Dedifferentiated amniotic fluid mesenchymal stem cell (primary cell): Measurements from ENCODE around the gene PSAT1.
"Not testable (repeated sequence)": the region's sequence is repeated elsewhere in the genome, so short reads cannot be mapped to it uniquely, and the experiment has no call there.

ENCODE experiments used
- DNase-seq: peaks from one replicate; pipeline ENCODE4 v3.0.0-alpha.2; 2016; ENCODE audit errors: extremely low spot score

The PSAT1 gene

GRCh38 chr9:78296893-78297671 is at the start of gene PSAT1:
TSS of gene PSAT1 (plus strand) at chr9:78297125. CDS start at chr9:78297211, 86 bp downstream.
- peak; percentile 98 for DNase-seq

DNA sequence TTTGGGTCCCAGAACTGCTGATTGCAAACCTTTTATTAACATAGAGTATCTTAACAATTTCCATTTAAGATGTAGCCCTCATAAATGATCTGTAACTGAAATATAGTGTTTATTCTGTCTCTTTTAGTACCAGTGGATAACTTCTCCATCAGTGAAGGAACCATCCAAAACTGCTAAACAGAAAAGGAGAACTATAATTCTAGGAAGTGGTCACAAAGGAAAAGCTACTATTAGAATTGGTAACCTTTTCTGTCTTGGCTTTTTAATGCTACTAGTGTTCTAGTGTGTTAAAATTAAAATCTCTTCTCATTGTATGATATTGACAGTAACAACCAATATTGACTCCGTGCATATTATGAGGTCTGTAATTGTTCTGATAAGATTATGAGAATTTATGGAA is 48.3 kb upstream of the PSAT1 start:
- no peak for DNase-seq

GRCh38 chr9:78249542-78249941 is 47.4 kb upstream of the PSAT1 start:
- no peak for DNase-seq

GRCh38 chr9:78252616-78253015 is 44.3 kb upstream of the PSAT1 start:
- DNase-seq: no peak

GRCh38 chr9:78253285-78253684 is 43.6 kb upstream of the PSAT1 start:
- DNase-seq: no peak

DNA sequence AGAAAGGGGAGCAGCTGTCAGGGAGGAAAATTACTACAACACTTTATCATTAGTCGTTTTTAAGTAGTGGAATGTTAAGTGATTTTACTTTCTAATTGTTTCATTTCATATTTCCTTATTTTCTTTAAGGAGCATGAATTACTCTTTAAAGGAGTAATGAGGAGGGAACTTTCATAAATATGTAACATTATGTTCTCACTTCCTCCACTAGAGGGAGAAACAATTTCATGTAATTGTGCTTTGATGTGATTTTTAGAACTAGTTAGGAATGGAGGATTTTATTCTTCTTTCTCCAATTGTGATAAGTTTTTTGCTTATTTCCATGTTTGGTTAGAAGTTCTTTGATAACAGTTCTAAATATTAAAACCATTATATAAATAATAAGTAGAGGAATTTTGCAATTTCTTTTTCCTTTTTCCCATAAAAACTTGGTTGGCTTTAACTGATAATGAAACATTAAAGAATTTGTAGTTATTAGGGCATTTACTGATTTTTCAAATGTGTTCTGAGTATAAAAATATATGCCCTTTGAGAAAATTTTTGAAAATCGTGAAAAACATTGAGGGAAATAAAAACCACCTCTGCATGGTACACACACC is 35.4 kb upstream of the PSAT1 start:
- DNase-seq: peak; percentile 58

DNA sequence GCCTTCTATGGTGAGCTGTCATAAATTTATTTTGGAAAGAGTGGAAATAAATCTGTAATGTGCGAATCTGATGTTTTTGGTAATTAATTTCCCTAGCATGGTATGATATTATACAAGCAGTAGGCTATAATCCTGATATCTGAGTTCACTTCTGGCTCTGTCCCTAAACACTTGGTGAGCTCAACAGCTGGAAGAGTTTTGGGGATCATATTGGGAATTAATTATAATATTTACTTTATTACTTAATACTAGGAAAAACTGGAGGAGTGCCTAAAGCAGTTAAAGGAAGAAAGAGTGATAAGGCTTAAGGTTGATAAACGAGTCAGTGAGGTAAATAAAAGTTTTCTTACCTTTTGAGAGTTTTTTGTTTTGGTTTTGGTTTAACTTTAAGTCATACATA is 34.3 kb upstream of the PSAT1 start:
- no peak for DNase-seq

DNA sequence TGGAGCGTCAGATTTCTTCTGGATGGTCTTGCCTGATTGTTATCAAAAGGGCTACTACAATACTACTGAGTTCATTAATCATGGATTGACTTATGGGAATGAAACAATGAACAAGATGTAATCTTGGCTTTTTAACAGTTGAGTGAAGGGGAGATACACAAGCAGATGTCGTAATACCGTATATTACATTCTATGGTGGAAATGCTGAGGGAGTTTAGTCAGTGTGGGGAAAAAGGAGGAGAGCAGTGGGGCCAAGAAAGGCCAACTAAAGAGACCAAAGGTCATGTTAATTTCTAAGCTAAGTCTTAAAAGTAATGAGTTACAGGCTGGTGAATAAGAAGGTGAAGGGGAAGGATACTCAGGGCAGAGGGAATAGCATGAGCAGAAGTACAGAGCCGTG is 29.0 kb upstream of the PSAT1 start:
- no peak for DNase-seq

- DNase-seq: no peak
These were observed 27.1 kb upstream of the PSAT1 start for GRCh38 chr9:78269784-78270183.

DNA sequence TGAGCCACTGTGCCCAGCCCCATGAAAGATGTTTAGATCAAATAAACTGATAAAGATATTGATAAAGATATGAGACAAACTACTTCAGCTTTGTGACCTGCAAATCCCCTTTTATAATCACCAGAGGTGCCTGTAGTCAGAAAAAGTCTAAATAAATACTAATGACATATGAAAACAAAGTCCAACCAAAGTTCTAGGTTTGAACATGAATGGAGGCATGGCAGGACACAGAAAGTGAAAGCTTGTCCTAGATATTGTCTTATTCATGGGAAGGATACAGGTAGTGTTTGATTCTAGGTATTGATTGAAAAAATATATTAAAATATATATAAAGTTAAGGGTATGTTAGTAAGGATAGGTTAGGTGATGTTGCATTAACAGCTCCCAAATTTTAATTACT is 24.6 kb upstream of the PSAT1 start:
- no peak for DNase-seq

- DNase-seq: peak; percentile 47
These were observed 23.2 kb upstream of the PSAT1 start for GRCh38 chr9:78273761-78274160.

GRCh38 chr9:78278177-78278777 is 18.6 kb upstream of the PSAT1 start:
- DNase-seq: peak; percentile 47

GRCh38 chr9:78278801-78279200 is 18.1 kb upstream of the PSAT1 start:
- no peak for DNase-seq

- peak; percentile 76 for DNase-seq
These were observed 15.8 kb upstream of the PSAT1 start for GRCh38 chr9:78280982-78281668.

- not testable (repeated sequence) for DNase-seq
These were observed 12.7 kb upstream of the PSAT1 start for GRCh38 chr9:78284181-78284580.

- no peak for DNase-seq
These were observed 10.8 kb upstream of the PSAT1 start for GRCh38 chr9:78286125-78286524.

DNA sequence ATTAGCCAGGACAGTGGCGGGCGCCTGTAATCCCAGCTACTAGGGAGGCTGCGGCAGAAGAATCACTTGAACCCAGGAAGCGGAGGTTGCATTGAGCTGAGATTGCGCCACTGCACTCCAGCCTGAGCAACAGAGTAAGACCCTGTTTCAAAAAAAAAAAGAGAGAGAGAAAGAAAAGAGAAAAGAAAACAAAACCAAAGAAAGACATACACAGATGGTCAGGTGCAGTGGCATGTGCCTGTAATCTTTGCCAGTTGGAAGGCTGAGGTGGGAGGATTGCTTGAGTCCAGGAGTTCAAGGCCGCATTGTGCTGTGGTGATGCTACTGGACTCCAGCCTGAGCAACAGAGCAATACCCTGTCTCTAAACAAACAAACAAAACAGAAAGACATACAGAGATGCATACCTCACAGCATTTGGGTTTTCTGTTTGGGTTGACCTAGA is 10.0 kb upstream of the PSAT1 start:
- DNase-seq: no peak

GRCh38 chr9:78288214-78288892 is 8.6 kb upstream of the PSAT1 start:
- no peak for DNase-seq

DNA sequence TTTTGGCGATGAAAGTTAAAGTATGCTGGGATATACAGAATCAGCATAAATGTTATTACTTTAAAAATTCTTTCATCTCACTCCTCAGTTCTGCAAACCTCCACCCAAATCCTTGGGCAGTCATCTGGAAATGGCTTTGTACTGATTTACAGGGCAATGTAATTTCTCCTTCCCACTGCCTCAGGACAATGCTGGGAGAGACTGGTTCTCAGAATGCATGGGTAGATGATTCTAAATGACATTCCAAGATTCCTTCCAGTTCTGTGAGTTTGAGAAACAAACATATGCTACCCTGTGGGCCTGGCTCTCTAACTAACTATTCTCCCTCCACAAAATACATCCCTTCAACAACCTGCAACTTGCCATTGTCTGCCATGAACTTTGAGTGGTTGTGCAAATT is 7.5 kb upstream of the PSAT1 start:
- DNase-seq: no peak

- DNase-seq: no peak
These were observed 5.5 kb upstream of the PSAT1 start for GRCh38 chr9:78291240-78291925.

DNA sequence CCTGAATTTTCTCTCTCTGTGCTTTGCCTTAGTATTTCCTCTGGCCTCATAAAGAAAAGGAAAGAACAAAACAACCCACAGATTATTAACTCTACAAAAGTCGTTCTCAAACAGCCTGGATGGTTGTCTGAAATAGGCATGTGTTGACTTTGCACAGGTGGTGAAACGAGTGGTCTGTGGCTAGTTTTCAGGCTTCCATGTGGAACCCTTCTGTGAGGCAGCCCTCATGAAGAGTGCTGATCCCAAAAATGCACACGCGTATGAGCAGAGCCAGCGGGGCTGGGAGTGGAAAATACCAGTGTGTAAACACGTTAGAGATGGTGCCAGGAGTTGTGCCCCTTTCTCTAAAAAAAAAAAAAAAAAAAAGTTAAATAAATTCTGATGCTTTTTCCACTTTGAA is 4.9 kb upstream of the PSAT1 start:
- no peak for DNase-seq
